BE2C (cell line): ENCODE data around the gene GPR107.

ENCODE experiments used
- DNase-seq: peaks from one replicate; pipeline ENCODE4 v3.0.0-alpha.2; 2020
- H3K27me3 ChIP-seq: fragments of 250-450 bp; sonication (Bioruptor Pico); 2 replicates; pipeline ENCODE4 v1.5.1; 2020; ENCODE audit warnings: mild to moderate bottlenecking
- H3K36me3 ChIP-seq: fragments of 250-450 bp; sonication (Bioruptor Pico); 2 replicates; pipeline ENCODE4 v1.5.1; 2020; ENCODE audit warnings: mild to moderate bottlenecking
- H3K4me1 ChIP-seq: fragments of 250-450 bp; sonication (Bioruptor Pico); 2 replicates; pipeline ENCODE4 v1.5.1; 2020
- H3K4me3 ChIP-seq: 2 replicates; pipeline ENCODE4 v1.5.1; 2011; ENCODE audit warnings: low read depth, low read length
- H3K9me3 ChIP-seq: fragments of 250-450 bp; sonication (Bioruptor Pico); 2 replicates; pipeline ENCODE4 v1.5.1; 2020
- TF ChIP-seq, protein P1 (sequence below): IDR thresholded peaks from 2 replicates; pipeline ENCODE4 v1.5.1; 2012; ENCODE audit warnings: mild to moderate bottlenecking, low read depth, low read length

Gene GPR107

DNA sequence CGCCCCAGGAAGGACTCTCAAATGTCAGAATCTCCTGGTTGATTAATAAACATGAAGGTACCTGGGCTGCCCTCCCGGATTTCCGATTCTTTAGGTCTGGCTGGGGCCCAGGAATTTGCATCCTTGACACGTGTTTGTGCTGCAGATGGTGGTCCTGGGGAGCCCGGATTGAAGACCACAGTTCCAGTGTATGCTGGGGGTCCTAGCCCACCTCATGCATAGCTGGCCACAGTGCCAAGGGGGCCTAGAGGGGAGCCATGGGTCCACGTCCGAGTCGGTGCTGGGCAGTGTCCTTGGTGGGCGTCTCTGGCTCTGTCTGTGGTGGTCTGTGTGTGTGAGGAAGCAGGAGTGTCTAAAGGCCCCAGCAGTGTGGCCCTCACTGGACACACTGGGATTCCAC lies 121.6 kb downstream of the GPR107 start:
- DNase-seq: no peak
- no peaks in the 10 kb centered on the region for H3K27me3 ChIP-seq
- peaks cover 9% of the 10 kb centered on the region for H3K4me1 ChIP-seq
- TF ChIP-seq, protein P1, sequence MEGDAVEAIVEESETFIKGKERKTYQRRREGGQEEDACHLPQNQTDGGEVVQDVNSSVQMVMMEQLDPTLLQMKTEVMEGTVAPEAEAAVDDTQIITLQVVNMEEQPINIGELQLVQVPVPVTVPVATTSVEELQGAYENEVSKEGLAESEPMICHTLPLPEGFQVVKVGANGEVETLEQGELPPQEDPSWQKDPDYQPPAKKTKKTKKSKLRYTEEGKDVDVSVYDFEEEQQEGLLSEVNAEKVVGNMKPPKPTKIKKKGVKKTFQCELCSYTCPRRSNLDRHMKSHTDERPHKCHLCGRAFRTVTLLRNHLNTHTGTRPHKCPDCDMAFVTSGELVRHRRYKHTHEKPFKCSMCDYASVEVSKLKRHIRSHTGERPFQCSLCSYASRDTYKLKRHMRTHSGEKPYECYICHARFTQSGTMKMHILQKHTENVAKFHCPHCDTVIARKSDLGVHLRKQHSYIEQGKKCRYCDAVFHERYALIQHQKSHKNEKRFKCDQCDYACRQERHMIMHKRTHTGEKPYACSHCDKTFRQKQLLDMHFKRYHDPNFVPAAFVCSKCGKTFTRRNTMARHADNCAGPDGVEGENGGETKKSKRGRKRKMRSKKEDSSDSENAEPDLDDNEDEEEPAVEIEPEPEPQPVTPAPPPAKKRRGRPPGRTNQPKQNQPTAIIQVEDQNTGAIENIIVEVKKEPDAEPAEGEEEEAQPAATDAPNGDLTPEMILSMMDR: no peak
- H3K9me3 ChIP-seq: no peaks in the 10 kb centered on the region; the same call in 1 of the 2 replicates
- H3K4me3 ChIP-seq: no peak overlapping the region
- H3K36me3 ChIP-seq: peaks cover 46% of the 10 kb centered on the region

DNA sequence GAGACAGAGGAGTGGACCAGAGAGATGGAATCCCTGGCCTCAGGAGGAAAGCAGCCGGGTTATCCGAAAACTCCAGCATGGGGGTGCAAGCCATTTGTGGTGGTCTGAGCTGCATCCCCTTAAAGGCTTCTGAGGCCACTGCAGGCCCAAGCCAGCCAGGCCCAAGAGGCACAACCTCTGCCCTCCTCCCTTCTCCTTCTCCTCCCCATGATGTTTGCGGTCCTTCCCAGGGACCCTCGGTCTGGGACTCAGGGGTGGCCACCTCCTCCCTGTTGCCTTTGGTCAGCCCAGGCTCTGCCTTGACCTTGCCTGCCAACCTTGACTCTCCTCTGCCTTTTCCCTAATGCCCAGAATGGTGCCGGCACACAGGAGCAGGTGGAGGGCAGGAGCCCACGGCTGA lies 123.1 kb downstream of the GPR107 start:
- Histone ChIP-seq H3K36me3 (peaks cover 59% of the 10 kb centered on the region), H3K27me3 (no peaks in the 10 kb centered on the region), H3K4me1 (peaks cover 4% of the 10 kb centered on the region), H3K9me3 (no peaks in the 10 kb centered on the region), H3K4me3 (no peak overlapping the region)
- no peak for DNase-seq
- TF ChIP-seq, protein P1: no peak

DNA sequence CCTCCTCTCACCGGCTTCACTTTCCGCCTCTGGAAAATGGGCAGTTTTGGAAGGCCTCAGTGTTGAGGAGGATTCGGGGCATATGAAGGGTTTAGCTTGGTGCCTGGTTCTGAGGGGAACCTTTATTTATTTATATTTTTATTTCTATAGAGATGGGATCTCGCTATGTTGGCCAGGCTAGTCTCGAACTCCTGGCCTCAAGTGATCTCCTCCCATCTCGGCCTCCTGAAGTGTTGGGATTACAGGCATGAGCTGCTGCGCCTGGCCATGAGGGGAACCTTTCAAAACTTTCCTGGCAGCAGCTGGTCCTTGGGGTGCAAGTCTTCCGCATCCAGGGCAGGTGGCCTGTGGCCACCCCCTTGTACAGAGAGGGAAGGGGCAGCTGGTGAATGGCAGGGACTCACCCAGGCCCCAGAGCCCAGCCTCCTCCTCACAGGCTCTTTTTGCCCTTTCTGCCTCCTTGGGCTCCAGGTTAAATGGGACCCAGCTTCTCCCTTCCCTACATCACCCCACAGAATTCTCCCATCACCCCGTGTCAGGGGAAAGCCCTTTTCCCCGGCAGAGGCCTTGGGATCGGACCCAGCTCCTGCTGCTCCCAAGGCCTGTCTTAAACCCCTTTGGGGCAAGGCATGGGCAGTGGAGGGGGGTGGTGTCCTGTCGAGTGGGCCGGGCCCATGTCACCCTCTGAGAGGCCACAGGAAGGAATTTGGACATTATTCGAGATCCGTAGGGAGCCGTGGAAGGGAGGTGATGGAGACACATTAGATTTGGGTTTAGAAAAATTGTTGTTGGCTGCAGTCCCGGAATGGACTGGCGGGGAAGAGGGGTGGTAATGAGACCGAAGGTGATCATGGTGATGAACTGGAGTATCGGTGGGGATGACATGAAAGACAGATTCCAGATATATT lies 124.4 kb downstream of the GPR107 start:
- Histone ChIP-seq H3K4me3 (no peak overlapping the region), H3K36me3 (peaks cover 67% of the 10 kb centered on the region), H3K4me1 (peaks cover 10% of the 10 kb centered on the region), H3K27me3 (no peaks in the 10 kb centered on the region), H3K9me3 (no peaks in the 10 kb centered on the region)
- DNase-seq: no peak
- TF ChIP-seq, protein P1: no peak

DNA sequence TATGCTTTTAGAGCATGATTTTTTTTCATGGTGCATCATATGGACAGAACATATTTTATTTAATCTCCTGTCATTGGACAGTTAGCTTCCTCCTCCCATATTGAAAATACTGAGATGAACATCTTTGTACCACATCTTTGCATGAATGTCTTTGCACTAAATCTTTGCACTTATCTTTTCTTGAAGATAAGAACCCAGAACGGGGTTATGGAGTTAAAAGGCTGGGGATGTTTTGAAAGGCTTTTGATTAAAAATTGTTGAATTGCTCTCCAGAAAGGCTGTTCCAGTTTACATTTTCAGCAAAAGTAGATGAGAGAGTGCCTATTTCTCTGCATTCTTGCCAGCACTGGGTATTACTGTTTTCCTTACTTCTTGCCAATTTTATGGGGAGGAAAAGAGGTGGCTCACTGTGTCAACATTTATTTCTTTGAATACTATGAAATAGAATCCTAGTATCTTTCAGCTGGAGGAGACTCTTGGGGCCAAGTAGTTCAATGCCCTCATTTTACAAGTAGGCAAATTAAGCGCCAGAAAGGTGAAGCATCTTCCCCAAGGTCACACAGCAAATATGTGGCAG lies 125.7 kb downstream of the GPR107 start:
- no peaks in the 10 kb centered on the region for H3K9me3 ChIP-seq
- TF ChIP-seq, protein P1: no peak
- DNase-seq: no peak
- H3K27me3 ChIP-seq: no peaks in the 10 kb centered on the region
- peaks cover 63% of the 10 kb centered on the region for H3K36me3 ChIP-seq
- H3K4me1 ChIP-seq: peaks cover 10% of the 10 kb centered on the region
- no peak overlapping the region for H3K4me3 ChIP-seq

DNA sequence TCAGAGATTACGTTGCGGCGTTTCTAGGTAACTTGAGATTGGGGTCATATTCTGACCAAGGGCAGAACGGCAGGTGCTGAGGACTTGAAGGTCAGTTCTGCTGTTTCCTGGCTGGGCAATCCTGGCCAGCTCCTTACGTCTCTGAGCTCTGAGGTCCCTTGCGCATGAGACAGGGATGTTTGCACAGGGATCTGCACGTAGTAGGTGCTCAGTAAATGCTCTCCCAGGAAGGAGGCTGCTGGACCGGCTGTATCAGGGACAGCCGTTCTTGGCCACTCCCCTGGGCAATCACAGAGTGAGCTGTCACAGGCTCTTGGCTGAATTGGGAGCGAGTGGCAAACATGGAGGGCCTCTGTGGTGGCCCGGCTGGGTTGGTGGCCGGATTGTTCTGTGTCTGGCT lies 126.8 kb downstream of the GPR107 start:
- H3K9me3 ChIP-seq: no peaks in the 10 kb centered on the region
- peaks cover 16% of the 10 kb centered on the region for H3K4me1 ChIP-seq
- TF ChIP-seq, protein P1: no peak
- H3K36me3 ChIP-seq: peaks cover 55% of the 10 kb centered on the region
- H3K27me3 ChIP-seq: no peaks in the 10 kb centered on the region
- H3K4me3 ChIP-seq: no peak overlapping the region
- no peak for DNase-seq
